Ectodermal cell (in vitro differentiated cells): ENCODE data around the gene C11orf65.

ENCODE experiments used
- H3K27ac ChIP-seq: 2 replicates; pipeline ENCODE4 v1.7.0; 2013; ENCODE audit warnings: mild to moderate bottlenecking, low read depth, low read length; ENCODE audit not compliant: insufficient read depth, poor library complexity, severe bottlenecking
- H3K27me3 ChIP-seq: 2 replicates; pipeline ENCODE4 v1.7.0; 2013; ENCODE audit warnings: mild to moderate bottlenecking, low read length; ENCODE audit not compliant: insufficient read depth, control insufficient read depth, poor library complexity, severe bottlenecking
- H3K36me3 ChIP-seq: one replicate; pipeline ENCODE4 v1.7.0; 2013; ENCODE audit warnings: low read length; ENCODE audit not compliant: control insufficient read depth, insufficient read depth
- H3K4me1 ChIP-seq: one replicate; pipeline ENCODE4 v1.7.0; 2013; ENCODE audit warnings: low read length; ENCODE audit not compliant: control insufficient read depth, insufficient read depth
- H3K4me3 ChIP-seq: 2 replicates; pipeline ENCODE4 v1.7.0; 2013; ENCODE audit warnings: low read depth, low read length, control low read depth; ENCODE audit not compliant: insufficient read depth
- H3K9me3 ChIP-seq: 2 replicates; pipeline ENCODE4 v1.7.0; 2013; ENCODE audit warnings: mild to moderate bottlenecking, low read length, moderate library complexity; ENCODE audit not compliant: control insufficient read depth
- WGBS, 2 experiments: methylation state at CpG; one replicate each; pipeline ENCODE4 v1.1.7; 2013; ENCODE audit warnings: missing lambda C conversion rate in 2 of 2; 5-methylcytosine and 5-hydroxymethylcytosine counted together

Gene C11orf65

GRCh38 chr11:108498046-108498815 lies 30.9 kb upstream of the C11orf65 start, which contains the start of gene POGLUT3:
POGLUT3 (minus strand) TSS chr11:108498384; CDS start chr11:108498366, 18 bp downstream.
- H3K4me1 ChIP-seq = no peaks in the 10 kb centered on the region
- H3K4me3 ChIP-seq = peak within 1 kb of the TSS; percentile 74
- no peaks in the 10 kb centered on the region for H3K36me3 ChIP-seq
- H3K9me3 ChIP-seq = no peaks in the 10 kb centered on the region
- H3K27ac ChIP-seq = peak within 1 kb of the TSS; percentile 58
- peaks cover 9% of the 10 kb centered on the region for H3K27me3 ChIP-seq
- 1% methylated on average over 84 of the region's 84 CpGs for WGBS, 2 experiments

GRCh38 chr11:108497317-108498045 lies 30.2 kb upstream of the C11orf65 start:
- no peaks in the 10 kb centered on the region for H3K36me3 ChIP-seq
- no peaks in the 10 kb centered on the region for H3K4me1 ChIP-seq
- no peaks in the 10 kb centered on the region for H3K9me3 ChIP-seq
- peaks cover 9% of the 10 kb centered on the region for H3K27me3 ChIP-seq
- H3K4me3 ChIP-seq = peak overlapping the region; percentile 74
- H3K27ac ChIP-seq = peak overlapping the region; percentile 58
- 4% methylated on average over 30 of the region's 30 CpGs for WGBS, 2 experiments

GRCh38 chr11:108496643-108497256 lies 29.4 kb upstream of the C11orf65 start:
- Histone ChIP-seq H3K27me3 (peaks cover 9% of the 10 kb centered on the region), H3K4me1 (no peaks in the 10 kb centered on the region), H3K4me3 (no peak overlapping the region), H3K9me3 (no peaks in the 10 kb centered on the region), H3K27ac (no peak overlapping the region), H3K36me3 (no peaks in the 10 kb centered on the region)
- 90 to 93% methylated on average over 7 of the region's 7 CpGs for WGBS, 2 experiments

GRCh38 chr11:108495326-108495725 lies 28.0 kb upstream of the C11orf65 start:
- H3K36me3 ChIP-seq = no peaks in the 10 kb centered on the region
- no peaks in the 10 kb centered on the region for H3K4me1 ChIP-seq
- H3K9me3 ChIP-seq = no peaks in the 10 kb centered on the region
- peaks cover 9% of the 10 kb centered on the region for H3K27me3 ChIP-seq
- WGBS, 2 experiments = 86 to 94% methylated on average over 3 of the region's 3 CpGs
- no peak overlapping the region for H3K4me3 ChIP-seq
- H3K27ac ChIP-seq = no peak overlapping the region

GRCh38 chr11:108494182-108494581 lies 26.9 kb upstream of the C11orf65 start:
- Histone ChIP-seq H3K9me3 (no peaks in the 10 kb centered on the region), H3K4me3 (no peak overlapping the region), H3K4me1 (no peaks in the 10 kb centered on the region), H3K27ac (no peak overlapping the region), H3K36me3 (no peaks in the 10 kb centered on the region), H3K27me3 (peaks cover 3% of the 10 kb centered on the region)
- WGBS, 2 experiments = 89 to 91% methylated on average over 6 of the region's 6 CpGs

- H3K4me3 ChIP-seq = no peak overlapping the region
- no peaks in the 10 kb centered on the region for H3K36me3 ChIP-seq
- no peak overlapping the region for H3K27ac ChIP-seq
- WGBS, 2 experiments = 80 to 96% methylated on average over 2 of the region's 3 CpGs
- no peaks in the 10 kb centered on the region for H3K4me1 ChIP-seq
- H3K9me3 ChIP-seq = no peaks in the 10 kb centered on the region
- H3K27me3 ChIP-seq = no peaks in the 10 kb centered on the region
Observed at GRCh38 chr11:108491936-108492335, 24.6 kb upstream of the C11orf65 start.

- Histone ChIP-seq H3K4me1 (no peaks in the 10 kb centered on the region), H3K9me3 (no peaks in the 10 kb centered on the region), H3K27me3 (no peaks in the 10 kb centered on the region), H3K4me3 (no peak overlapping the region), H3K27ac (no peak overlapping the region), H3K36me3 (peaks cover 5% of the 10 kb centered on the region)
- whole genome bisulfite sequencing, 2 experiments = 92 to 94% methylated on average over 3 of the region's 3 CpGs
Observed at GRCh38 chr11:108486828-108487227, 19.5 kb upstream of the C11orf65 start.

GRCh38 chr11:108486331-108486730 lies 19.0 kb upstream of the C11orf65 start:
- peaks cover 5% of the 10 kb centered on the region for H3K36me3 ChIP-seq

GRCh38 chr11:108483163-108483562 lies 15.8 kb upstream of the C11orf65 start:
- Histone ChIP-seq H3K9me3 (no peaks in the 10 kb centered on the region), H3K27ac (no peak overlapping the region), H3K36me3 (peaks cover 5% of the 10 kb centered on the region), H3K4me3 (no peak overlapping the region), H3K4me1 (no peaks in the 10 kb centered on the region), H3K27me3 (no peaks in the 10 kb centered on the region)

More at GRCh38 chr11:108486331-108486730, 19.0 kb upstream of the C11orf65 start:
- 93 to 94% methylated on average over 3 of the region's 3 CpGs for WGBS, 2 experiments
- H3K27me3 ChIP-seq = no peaks in the 10 kb centered on the region
- no peak overlapping the region for H3K27ac ChIP-seq
- no peaks in the 10 kb centered on the region for H3K4me1 ChIP-seq
- no peak overlapping the region for H3K4me3 ChIP-seq
- H3K9me3 ChIP-seq = no peaks in the 10 kb centered on the region
